NB4 (cell line): ENCODE data around the gene DDX41.

Experiments used
- CTCF ChIP-seq: IDR thresholded peaks from one replicate; pipeline ENCODE4 v1.5.1; 2012; ENCODE audit warnings: low read depth, low read length
- MAX ChIP-seq: IDR thresholded peaks from 2 replicates; pipeline ENCODE4 v1.6.1; 2011; ENCODE audit warnings: low read depth, low read length
- MYC ChIP-seq: IDR thresholded peaks from 2 replicates; pipeline ENCODE4 v1.6.1; 2011; ENCODE audit warnings: low read depth, low read length
- POLR2A ChIP-seq: IDR thresholded peaks from 2 replicates; pipeline ENCODE4 v1.6.1; 2011; ENCODE audit warnings: mild to moderate bottlenecking; ENCODE audit not compliant: insufficient read length; ENCODE audit errors: extremely low read depth

GRCh38 chr5:177486256-177486655 lies 30.5 kb downstream of the DDX41 start:
- no peak for TF ChIP-seq POLR2A
- no peak for TF ChIP-seq CTCF
- no peak for TF ChIP-seq MAX
- no peak for TF ChIP-seq MYC
